ENCODE results near the gene FOSL2. TPM values are rescaled to one million over a fixed set of nuclear protein-coding genes. Genes with fewer than 3 reads are reported as not detected.

FOSL2 gene
- total RNA-seq, 1 donor from 2014 or later, result 50.2 TPM

DNA sequence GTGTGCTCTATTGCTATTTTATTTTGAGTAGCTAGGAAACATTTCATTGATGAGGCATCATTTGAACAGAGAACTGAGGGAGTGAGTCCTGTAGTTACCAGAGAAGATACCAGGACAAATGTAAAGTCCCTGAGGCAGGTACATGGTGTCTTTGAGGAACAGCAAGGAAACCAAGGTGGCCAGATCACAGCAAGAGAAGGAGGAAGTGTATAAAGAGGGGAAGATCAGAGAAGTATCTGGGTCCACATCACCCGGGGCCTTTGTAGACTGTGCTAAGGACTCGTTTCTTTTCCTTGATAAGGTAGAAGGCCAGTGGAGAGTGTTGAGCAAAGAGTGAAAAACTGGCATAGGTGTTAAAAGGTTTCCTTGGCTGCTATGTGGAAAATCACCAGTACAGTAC, 68.4 kb downstream of the FOSL2 start:
- TF ChIP-seq, protein P1, sequence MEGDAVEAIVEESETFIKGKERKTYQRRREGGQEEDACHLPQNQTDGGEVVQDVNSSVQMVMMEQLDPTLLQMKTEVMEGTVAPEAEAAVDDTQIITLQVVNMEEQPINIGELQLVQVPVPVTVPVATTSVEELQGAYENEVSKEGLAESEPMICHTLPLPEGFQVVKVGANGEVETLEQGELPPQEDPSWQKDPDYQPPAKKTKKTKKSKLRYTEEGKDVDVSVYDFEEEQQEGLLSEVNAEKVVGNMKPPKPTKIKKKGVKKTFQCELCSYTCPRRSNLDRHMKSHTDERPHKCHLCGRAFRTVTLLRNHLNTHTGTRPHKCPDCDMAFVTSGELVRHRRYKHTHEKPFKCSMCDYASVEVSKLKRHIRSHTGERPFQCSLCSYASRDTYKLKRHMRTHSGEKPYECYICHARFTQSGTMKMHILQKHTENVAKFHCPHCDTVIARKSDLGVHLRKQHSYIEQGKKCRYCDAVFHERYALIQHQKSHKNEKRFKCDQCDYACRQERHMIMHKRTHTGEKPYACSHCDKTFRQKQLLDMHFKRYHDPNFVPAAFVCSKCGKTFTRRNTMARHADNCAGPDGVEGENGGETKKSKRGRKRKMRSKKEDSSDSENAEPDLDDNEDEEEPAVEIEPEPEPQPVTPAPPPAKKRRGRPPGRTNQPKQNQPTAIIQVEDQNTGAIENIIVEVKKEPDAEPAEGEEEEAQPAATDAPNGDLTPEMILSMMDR (IDR thresholded peaks at IDR 0.05; ENCODE audit: borderline replicate concordance), result no peak
- no peaks in the 10 kb centered on the region for H3K36me3 ChIP-seq
- intact Hi-C loops (cut with micrococcal nuclease), result no loop called here
- H3K4me1 ChIP-seq, result no peaks in the 10 kb centered on the region
- no peak for DNase-seq
- H3K27me3 ChIP-seq (ENCODE audit: low read depth), result no peaks in the 10 kb centered on the region
- H3K9me3 ChIP-seq (replicated peaks), result peaks cover 13% of the 10 kb centered on the region
- no peak overlapping the region for H3K4me3 ChIP-seq
- no peak overlapping the region for H3K27ac ChIP-seq (replicated peaks)

DNA sequence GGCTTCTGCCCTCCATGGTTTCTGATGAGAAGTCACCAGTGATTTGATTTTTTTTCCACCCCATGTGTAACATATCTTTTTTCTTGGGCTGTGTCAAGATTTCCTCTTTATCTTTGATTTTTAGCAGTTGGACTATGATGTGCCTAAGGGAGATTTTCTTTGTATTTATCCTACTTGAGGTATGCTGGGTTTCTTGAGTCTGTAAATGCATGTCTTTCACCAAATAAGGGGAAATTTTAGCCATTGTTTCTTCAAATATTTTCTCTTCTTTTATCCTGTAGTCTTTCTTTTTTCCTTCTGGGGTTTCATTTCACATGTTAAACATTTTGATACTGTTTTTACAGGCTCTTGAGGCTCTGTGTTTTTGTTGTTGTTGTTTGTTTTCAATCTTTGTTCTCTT, 69.5 kb downstream of the FOSL2 start:
- Histone ChIP-seq H3K27ac (replicated peaks) (no peak overlapping the region), H3K9me3 (replicated peaks) (peaks cover 13% of the 10 kb centered on the region), H3K4me1 (no peaks in the 10 kb centered on the region), H3K36me3 (no peaks in the 10 kb centered on the region), H3K27me3 (ENCODE audit: low read depth) (no peaks in the 10 kb centered on the region), H3K4me3 (no peak overlapping the region)
- intact Hi-C loops (cut with micrococcal nuclease), result no loop called here
- TF ChIP-seq, protein P1 (IDR thresholded peaks at IDR 0.05; ENCODE audit: borderline replicate concordance), result no peak
- no peak for DNase-seq

DNA sequence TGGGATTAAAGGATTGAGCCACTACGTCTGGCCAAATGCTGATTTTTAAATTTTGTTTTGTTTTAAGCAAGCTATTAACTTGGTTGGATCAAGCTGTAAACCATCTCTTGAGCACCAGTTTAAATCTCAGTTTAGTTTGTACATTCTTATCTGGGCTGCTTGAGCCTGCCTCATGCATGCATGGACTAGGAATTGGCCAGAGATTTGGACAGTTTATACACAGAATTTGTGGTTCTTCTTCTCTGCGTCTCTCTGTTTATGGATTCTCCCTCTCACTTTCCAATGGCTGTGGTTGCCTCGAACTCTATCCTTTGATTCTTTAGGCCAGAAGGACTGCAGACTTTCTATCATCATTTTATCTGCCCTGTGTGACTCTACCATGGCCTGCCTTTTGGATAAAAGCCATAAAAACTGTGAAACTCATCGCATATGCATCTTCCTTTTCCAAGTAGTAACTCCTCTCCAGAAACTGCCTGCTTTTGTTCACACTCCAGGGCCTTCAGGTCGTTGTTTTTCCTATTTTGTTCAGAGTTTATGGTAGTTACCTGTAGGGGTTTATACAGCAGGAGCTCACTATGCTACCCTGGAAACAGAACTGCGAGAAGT, 70.7 kb downstream of the FOSL2 start:
- Histone ChIP-seq H3K27me3 (ENCODE audit: low read depth) (no peaks in the 10 kb centered on the region), H3K36me3 (no peaks in the 10 kb centered on the region), H3K4me3 (no peak overlapping the region), H3K27ac (replicated peaks) (no peak overlapping the region), H3K4me1 (no peaks in the 10 kb centered on the region), H3K9me3 (replicated peaks) (peaks cover 13% of the 10 kb centered on the region)
- intact Hi-C loops (cut with micrococcal nuclease), result no loop called here
- TF ChIP-seq, protein P1 (IDR thresholded peaks at IDR 0.05; ENCODE audit: borderline replicate concordance), result no peak
- DNase-seq, result no peak

DNA sequence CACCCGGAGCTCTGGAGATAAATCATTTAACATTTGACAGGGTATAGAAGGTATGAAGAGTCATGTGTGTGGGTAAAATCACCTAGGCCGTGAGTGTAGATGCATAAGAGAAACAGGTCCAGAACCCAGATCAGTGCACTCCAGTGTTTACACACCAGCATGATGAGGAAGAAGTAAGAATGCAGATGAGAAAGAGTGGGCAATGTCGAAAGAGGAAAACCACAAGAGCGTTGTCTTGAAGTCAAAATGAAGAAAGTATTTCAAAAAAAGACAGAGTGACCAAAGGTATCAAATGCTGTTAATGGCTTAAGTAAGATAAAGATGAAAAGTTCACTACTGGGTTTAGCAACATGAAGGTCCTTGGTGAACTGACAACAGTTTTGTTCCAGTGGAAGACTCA, 71.2 kb downstream of the FOSL2 start:
- Histone ChIP-seq H3K27me3 (ENCODE audit: low read depth) (no peaks in the 10 kb centered on the region), H3K27ac (replicated peaks) (no peak overlapping the region), H3K9me3 (replicated peaks) (peaks cover 13% of the 10 kb centered on the region), H3K36me3 (no peaks in the 10 kb centered on the region), H3K4me1 (no peaks in the 10 kb centered on the region), H3K4me3 (no peak overlapping the region)
- TF ChIP-seq, protein P1 (IDR thresholded peaks at IDR 0.05; ENCODE audit: borderline replicate concordance), result no peak
- intact Hi-C loops (cut with micrococcal nuclease), result no loop called here
- DNase-seq, result no peak

DNA sequence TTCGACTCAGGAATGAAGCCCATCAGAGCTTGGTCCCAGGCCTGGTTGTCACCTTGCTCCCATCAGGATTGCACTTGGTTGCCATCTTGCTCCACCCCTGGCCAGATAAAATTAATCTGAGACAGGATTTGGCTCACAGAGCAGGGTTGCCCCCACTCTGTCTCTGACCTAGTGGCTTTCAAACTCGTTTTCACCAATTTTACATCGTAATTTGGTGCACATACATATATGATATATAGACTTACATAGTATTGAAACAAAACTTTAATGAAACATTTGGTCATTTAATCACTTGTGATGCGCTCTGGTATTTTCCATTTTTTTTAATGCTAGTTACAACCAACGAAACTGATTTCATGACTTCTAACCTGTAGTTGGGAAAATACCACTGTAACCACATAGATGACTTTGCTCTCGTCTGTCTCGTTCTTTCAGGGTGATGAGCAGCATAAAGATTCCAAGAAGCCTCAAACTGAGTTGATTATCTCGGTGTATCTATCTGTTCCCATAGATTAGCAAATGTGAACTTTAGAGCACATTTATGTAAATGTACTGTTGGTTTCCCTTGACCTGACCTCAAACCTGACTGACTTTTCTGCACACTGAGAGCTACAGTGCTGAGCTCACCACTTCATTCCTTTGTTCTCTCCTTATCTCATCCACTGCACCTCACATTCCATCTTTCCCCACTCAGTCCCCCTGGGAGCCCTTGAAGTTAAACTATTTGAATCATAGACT, 72.7 kb downstream of the FOSL2 start:
- no peak for DNase-seq
- Histone ChIP-seq H3K36me3 (no peaks in the 10 kb centered on the region), H3K27ac (replicated peaks) (no peak overlapping the region), H3K9me3 (replicated peaks) (peaks cover 13% of the 10 kb centered on the region), H3K4me3 (no peak overlapping the region), H3K4me1 (no peaks in the 10 kb centered on the region), H3K27me3 (ENCODE audit: low read depth) (no peaks in the 10 kb centered on the region)
- TF ChIP-seq, protein P1 (IDR thresholded peaks at IDR 0.05; ENCODE audit: borderline replicate concordance), result no peak
- intact Hi-C loops (cut with micrococcal nuclease), result no loop called here

Other genes with a start within 250 kb of the FOSL2 start
- gene PLB1, start 103.2 kb downstream of the FOSL2 start, total RNA-seq, result 2.4 TPM

Data from left ventricle myocardium inferior (tissue), 1 donor.